H1 (cell line): ENCODE data around the gene CACNB1. TPM values are rescaled to one million over a fixed set of nuclear protein-coding genes. Genes with fewer than 3 reads are reported as not detected.

Experiments
- JUND ChIP-seq: IDR thresholded peaks from 2 replicates; pipeline ENCODE4 v1.6.1; 2011; ENCODE audit warnings: mild to moderate bottlenecking, improper control_type of control experiment, low read length
- polyA plus RNA-seq, 7 experiments: library from polyadenylated mRNA; depleted of rRNA in 3 of 7; stranded (reverse) in 5 of 7; unstranded in 2 of 7; fragments of >200 nt in 5 of 7; fragments of 200-250 nt in 2 of 7; gene quantifications; 1 replicate in 5 of 7; 2 replicates in 1 of 7; 4 replicates in 1 of 7; pipeline versions ENCODE4 v1.2.1 to v1.2.3, GENCODE V29; 2011 to 2013; ENCODE audit warnings: missing spikeins in 2 of 7, mixed read lengths in 2 of 7
- total RNA-seq: library from RNA; stranded (reverse); fragmentation: NEBNext Ultra II Directional; extraction: Animal tissue kit (Norgen Biotek cat#: 25700); gene quantifications from 2 replicates; pipeline ENCODE4 v1.2.1, GENCODE V29; 2021

The CACNB1 gene
- total and polyA plus RNA-seq, 2 of the 8 experiments (the other 6 are each of a cell fraction or from before 2014, with no cell fraction given), result 7.2 to 17.8 TPM

GRCh38 chr17:39153599-39154051 lies 43.8 kb downstream of the CACNB1 start (continued):
- no peak for TF ChIP-seq JUND
